ENCODE results near the gene TTC13.
"Not testable (repeated sequence)": the region's sequence is repeated elsewhere in the genome, so short reads cannot be mapped to it uniquely, and the experiment has no call there.

The TTC13 gene

GRCh38 chr1:231011360-231011759 is 32.7 kb upstream of the TTC13 start:
- no peak for DNase-seq (ENCODE audit: low read depth)
- TF ChIP-seq CTCF (IDR thresholded peaks at IDR 0.05; ENCODE audit: insufficient read depth, low read depth, low read length, missing control alignments), result no peak
- H3K4me3 ChIP-seq (ENCODE audit: low read depth, low read length), result no peak overlapping the region

GRCh38 chr1:231007535-231007934 is 28.9 kb upstream of the TTC13 start:
- not testable (repeated sequence) for DNase-seq (ENCODE audit: low read depth); H3K4me3 ChIP-seq (ENCODE audit: low read depth, low read length)

GRCh38 chr1:231001892-231002291 is 23.2 kb upstream of the TTC13 start:
- no peak overlapping the region for H3K4me3 ChIP-seq (ENCODE audit: low read depth, low read length)
- TF ChIP-seq CTCF (IDR thresholded peaks at IDR 0.05; ENCODE audit: insufficient read depth, low read depth, low read length, missing control alignments), result no peak
- no peak for DNase-seq (ENCODE audit: low read depth)

- no peak for DNase-seq (ENCODE audit: low read depth)
- H3K4me3 ChIP-seq (ENCODE audit: low read depth, low read length), result no peak overlapping the region
- TF ChIP-seq CTCF (IDR thresholded peaks at IDR 0.05; ENCODE audit: insufficient read depth, low read depth, low read length, missing control alignments), result no peak
Observed at GRCh38 chr1:231000639-231001038, 22.0 kb upstream of the TTC13 start.

- no peak for DNase-seq (ENCODE audit: low read depth)
- no peak overlapping the region for H3K4me3 ChIP-seq (ENCODE audit: low read depth, low read length)
- no peak for TF ChIP-seq CTCF (IDR thresholded peaks at IDR 0.05; ENCODE audit: insufficient read depth, low read depth, low read length, missing control alignments)
Observed at GRCh38 chr1:231000201-231000600, 21.5 kb upstream of the TTC13 start.

- TF ChIP-seq CTCF (IDR thresholded peaks at IDR 0.05; ENCODE audit: insufficient read depth, low read depth, low read length, missing control alignments), result no peak
- no peak overlapping the region for H3K4me3 ChIP-seq (ENCODE audit: low read depth, low read length)
- DNase-seq (ENCODE audit: low read depth), result no peak
Observed at GRCh38 chr1:230994860-230995259, 16.2 kb upstream of the TTC13 start.

GRCh38 chr1:230992100-230992774 is 13.6 kb upstream of the TTC13 start:
- no peak for DNase-seq (ENCODE audit: low read depth)
- TF ChIP-seq CTCF (IDR thresholded peaks at IDR 0.05; ENCODE audit: insufficient read depth, low read depth, low read length, missing control alignments), result no peak
- no peak overlapping the region for H3K4me3 ChIP-seq (ENCODE audit: low read depth, low read length)
